HG03196 (cell line): Measurements from ENCODE around the gene DBNL.

Experiments
- ATAC-seq: cut with Tn5 transposase; IDR thresholded peaks from one replicate; pipeline ENCODE4 v1.9.1; 2021; ENCODE audit not compliant: unreplicated experiment

DBNL gene

GRCh38 chr7:44108768-44109750 is 64.6 kb downstream of the DBNL start:
- ATAC-seq: no peak

- ATAC-seq: no peak
Measured at GRCh38 chr7:44109991-44110390, 65.5 kb downstream of the DBNL start.

GRCh38 chr7:44110719-44111635 is 66.5 kb downstream of the DBNL start:
- ATAC-seq: no peak
